ENCODE results near the gene CAPSL.

- no peak for TF ChIP-seq CTCF (IDR thresholded peaks at IDR 0.05)
- TF ChIP-seq POLR2A (IDR thresholded peaks at IDR 0.05), result no peak
These were observed 29.6 kb downstream of the CAPSL start for GRCh38 chr5:35908814-35909213.

All from uterus (tissue), 2 donors.